ENCODE measurements around the gene ADGRG2.

ADGRG2 gene

DNA sequence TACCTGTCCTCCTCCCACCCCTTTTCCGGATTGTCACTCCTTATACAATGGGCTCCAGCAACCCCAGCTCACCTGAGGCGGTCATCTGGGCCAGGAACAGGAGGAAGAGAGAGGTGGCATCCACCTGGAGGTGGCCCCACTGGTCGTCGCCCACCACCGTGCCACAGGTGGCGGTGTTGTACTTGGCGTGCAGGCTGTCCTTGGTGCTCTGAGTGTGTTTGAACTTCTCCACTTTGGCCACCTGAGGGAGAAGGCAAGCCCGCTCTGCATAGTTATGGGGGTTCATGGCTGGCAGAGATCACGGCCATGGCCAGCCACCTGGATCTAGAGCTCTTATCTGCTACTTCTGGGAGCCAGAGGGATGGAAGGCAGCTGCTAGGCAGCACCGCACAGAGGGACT lies 171.2 kb downstream of the ADGRG2 start:
- DNase-seq: no peak

DNA sequence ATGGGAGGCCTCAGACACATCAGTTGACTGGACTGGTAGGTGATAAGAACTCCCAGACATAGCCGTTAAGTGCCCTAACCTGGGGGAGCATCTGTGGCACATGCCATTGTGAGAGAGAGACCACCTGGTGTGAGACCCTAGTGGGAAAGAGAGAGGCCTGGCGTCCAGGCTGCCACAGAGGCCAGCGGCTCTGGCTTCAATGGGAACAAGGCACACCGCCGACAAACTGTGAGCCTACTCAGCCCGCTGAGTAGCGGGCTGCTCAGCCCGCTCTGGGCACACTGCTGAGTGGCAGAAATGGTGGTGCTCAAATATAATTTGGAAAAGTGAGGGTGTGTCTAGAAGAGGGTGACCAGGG lies 172.3 kb downstream of the ADGRG2 start:
- no peak for DNase-seq

DNA sequence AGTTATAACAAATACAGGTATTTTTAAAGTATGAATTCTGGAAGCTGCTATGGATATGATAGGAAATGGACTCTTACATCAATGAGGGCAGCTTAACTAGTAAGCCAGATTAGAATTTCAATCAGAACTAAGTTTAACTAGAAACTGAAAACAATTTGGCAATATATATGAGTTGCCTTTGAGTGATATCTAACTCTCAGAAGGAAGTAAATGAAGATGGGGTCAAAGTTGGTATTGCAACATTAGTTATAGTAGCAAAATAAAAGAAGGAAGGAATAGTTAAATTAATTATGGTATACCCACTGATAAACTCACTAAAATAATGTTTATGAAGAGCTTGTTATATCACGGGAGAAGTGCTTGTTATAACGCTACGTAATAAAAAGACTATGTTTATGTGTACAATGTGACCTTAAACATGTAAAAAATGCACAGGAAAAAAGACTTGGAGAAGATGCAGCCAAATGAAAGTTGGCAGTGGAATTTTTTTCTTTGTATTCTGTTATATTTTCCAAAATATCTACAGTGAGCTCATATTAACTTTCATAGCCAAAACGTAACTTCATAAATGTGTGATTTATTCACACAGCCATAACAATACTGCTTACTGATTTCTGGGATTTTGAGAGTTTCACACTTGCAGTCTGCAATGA lies 172.9 kb downstream of the ADGRG2 start:
- no peak for DNase-seq

DNA sequence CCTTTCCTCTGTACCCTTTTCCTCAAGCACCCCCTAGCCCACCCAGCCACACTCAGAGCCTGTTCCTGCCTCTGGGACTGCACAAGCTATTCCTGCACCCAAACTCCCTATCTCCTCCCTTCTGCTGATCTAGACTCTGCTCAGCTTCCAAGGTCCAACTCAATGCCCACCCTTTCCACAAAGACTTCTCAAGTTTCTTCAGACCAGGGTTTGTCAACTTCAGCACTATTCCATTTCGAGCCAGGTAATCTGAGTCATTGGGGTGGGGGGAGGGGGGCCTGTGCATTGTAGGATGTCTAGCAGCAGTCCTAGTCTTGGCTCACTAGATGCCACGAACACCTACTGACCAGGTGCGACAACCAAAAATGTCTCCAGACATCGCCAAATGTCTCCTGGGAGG lies 175.7 kb downstream of the ADGRG2 start:
- no peak for DNase-seq

DNA sequence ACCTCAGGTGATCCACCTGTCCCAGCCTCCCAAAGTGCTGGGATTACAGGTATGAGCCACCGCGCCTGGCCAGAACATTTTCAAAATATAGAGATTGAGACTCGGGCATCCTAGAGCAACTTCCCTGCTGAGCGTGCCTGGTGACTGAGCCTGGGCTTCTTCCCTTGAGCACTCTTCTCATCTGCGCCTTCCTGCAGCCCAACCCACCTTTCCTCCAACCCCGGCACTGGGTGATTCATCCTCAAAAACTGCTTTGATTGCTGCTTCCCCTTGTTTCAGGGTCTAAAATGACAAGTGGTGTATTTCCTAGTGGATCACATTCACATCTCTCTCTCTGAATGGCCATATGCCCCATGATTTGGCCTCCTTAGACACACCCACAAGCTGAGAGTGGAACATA lies 176.1 kb downstream of the ADGRG2 start:
- DNase-seq: no peak

DNA sequence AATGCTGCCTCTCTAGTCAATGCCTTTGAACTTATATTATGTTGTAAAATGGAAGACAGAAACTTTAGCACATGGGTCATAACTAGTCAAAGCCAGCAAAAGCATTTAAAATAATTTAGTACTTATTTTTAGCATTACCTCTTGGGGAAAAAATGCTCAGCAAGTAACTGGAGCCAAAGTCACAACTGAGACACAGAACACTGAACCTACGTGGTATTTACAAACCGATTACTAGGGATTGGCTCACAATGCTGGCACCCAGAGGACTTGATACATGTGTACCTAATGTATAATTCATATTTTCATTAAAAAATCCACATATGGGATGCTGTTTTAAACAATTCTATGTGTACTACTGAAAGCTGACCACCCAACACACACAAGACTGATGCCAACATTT lies 176.8 kb downstream of the ADGRG2 start:
- DNase-seq: no peak

DNA sequence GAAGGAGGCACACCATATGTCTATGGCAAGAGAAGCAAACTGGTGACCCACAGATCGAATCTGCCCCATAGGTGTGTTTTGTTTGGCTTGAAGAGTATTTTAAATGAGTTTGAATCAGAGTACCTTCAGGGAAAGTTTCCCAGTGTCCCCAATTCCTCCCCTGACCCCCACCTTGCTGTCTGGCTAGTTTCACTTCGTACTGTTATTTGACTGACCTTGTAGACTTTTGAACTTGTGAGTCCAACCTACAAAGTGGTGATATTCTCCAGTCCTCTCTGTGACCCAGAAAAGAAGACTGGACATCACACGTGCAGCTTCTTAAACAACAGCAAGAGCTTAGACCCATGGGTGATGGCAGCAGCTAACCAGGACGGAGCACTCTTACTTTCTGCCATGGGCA lies 177.8 kb downstream of the ADGRG2 start:
- no peak for DNase-seq

DNA sequence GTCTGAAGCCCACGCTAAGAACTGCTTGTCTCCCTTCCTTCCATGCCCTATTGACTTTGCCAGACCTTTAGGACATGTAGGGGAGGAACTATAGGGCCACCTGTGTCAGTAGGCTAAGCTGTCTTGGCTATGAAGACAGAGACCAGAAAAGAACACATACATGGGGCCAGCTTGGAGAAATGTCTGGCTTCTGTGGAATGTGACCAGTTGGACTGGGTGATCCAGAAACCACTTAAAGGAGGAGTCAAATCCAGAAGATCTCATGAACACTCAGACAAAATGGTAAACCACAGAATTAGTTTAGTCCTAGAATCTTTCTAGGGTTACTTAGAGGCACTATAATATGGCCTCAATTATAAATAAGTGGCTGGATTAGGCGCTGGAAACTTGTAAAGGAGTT lies 180.4 kb downstream of the ADGRG2 start:
- no peak for DNase-seq

Data from NCI-H2029 treated with DMSO at 0.1 percent for 48 hours (cell line).